ENCODE results near the gene FAM193A. TPM values are rescaled to one million over a fixed set of nuclear protein-coding genes. Genes with fewer than 3 reads are reported as not detected.

Gene FAM193A
- total RNA-seq, 6 experiments from 2014 or later = 8.5 to 12.3 (median 9.7) TPM

DNA sequence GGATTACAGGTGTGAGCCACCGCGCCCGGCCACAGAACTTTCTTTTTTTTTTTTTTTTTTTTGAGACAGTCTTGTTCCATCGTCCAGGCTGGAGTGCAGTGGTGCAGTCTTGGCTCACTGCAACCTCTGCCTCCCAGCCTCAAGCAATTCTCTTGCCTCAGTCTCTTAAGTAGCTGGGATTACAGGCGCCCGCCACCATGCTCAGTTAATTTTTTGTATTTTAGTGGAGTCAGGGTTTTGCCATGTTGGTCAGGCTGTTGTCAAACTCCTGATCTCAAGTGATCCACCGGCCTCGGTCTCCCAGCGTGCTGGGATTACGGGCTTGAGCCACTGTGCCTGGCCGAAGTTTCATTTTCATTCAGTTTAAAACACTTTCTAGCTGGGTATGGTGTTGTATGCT, 16.4 kb downstream of the FAM193A start:
- DNase-seq (no peak), ATAC-seq (no peak)
- Histone ChIP-seq H3K36me3 (no peaks in the 10 kb centered on the region), H3K4me1 (no peaks in the 10 kb centered on the region), H3K4me3 (no peak overlapping the region), H3K27ac (no peak overlapping the region), H3K27me3 (no peaks in the 10 kb centered on the region), H3K9me3 (no peaks in the 10 kb centered on the region)
- TF ChIP-seq, protein P1, sequence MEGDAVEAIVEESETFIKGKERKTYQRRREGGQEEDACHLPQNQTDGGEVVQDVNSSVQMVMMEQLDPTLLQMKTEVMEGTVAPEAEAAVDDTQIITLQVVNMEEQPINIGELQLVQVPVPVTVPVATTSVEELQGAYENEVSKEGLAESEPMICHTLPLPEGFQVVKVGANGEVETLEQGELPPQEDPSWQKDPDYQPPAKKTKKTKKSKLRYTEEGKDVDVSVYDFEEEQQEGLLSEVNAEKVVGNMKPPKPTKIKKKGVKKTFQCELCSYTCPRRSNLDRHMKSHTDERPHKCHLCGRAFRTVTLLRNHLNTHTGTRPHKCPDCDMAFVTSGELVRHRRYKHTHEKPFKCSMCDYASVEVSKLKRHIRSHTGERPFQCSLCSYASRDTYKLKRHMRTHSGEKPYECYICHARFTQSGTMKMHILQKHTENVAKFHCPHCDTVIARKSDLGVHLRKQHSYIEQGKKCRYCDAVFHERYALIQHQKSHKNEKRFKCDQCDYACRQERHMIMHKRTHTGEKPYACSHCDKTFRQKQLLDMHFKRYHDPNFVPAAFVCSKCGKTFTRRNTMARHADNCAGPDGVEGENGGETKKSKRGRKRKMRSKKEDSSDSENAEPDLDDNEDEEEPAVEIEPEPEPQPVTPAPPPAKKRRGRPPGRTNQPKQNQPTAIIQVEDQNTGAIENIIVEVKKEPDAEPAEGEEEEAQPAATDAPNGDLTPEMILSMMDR (IDR thresholded peaks at IDR 0.05) = no peak
- no peak for TF ChIP-seq POLR2A (IDR thresholded peaks at IDR 0.05)
- 100% methylated on average over 8 of the region's 11 CpGs for WGBS (ENCODE audit: insufficient coverage, low coverage, low lambda C conversion rate, missing lambda C conversion rate)
- intact Hi-C loops (cut with DNase I) = no loop called here

DNA sequence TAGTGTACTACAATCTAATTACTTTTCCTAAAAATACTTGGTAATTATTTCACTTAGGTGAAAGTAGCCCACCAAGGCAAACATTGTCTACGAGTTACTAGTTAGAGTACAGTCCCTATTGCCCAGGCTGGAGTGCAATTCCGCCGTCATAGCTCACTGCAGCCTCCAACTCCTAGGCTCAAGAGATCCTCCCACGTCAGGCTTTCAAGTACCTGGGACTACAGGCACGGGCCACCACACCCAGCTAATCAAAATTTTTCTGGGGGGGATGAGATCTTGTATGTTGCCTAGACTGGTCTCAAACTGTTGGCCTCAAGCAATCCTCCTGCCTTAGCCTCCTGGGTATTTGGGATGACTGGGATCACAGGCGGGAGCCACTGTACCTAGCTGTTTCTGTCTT, 21.9 kb downstream of the FAM193A start:
- no peak for TF ChIP-seq POLR2A (IDR thresholded peaks at IDR 0.05)
- TF ChIP-seq, protein P1 (IDR thresholded peaks at IDR 0.05) = no peak
- Histone ChIP-seq H3K27me3 (no peaks in the 10 kb centered on the region), H3K9me3 (no peaks in the 10 kb centered on the region), H3K36me3 (no peaks in the 10 kb centered on the region), H3K27ac (no peak overlapping the region), H3K4me1 (peaks cover 0 to 6% (median 0%) of the 10 kb centered on the region in 4 donors), H3K4me3 (no peak overlapping the region)
- DNase-seq (no peak), ATAC-seq (no peak)
- WGBS (ENCODE audit: insufficient coverage, low coverage, low lambda C conversion rate, missing lambda C conversion rate) = 90% methylated on average over 3 of the region's 6 CpGs
- intact Hi-C loops (cut with DNase I) = no loop called here

DNA sequence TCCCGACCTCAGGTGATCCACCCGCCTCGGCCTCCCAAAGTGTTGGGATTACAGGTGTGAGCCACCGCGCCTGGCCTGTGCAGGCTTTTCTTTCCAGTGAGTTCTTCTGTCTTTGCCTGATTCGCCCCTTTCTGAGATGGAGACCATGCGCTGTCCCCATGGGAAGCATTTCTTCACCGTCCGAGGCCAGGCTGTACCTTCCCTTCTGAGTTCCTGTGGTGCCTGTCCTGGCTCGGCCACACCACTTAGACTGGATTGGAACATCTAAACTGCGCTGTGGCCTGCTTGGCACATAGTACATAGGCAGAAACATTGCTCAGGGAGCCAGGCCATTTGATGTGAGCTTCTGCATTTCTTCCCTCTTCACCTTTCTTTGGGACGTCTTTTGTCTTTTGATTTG, 23.7 kb downstream of the FAM193A start:
- H3K27me3 ChIP-seq = no peaks in the 10 kb centered on the region
- intact Hi-C loops (cut with DNase I) = no loop called here
- H3K4me1 ChIP-seq = peaks cover 0 to 6% (median 0%) of the 10 kb centered on the region in 4 donors
- ATAC-seq (no peak), DNase-seq (no peak)
- H3K36me3 ChIP-seq = no peaks in the 10 kb centered on the region
- WGBS (ENCODE audit: insufficient coverage, low coverage, low lambda C conversion rate, missing lambda C conversion rate) = 96% methylated on average over 2 of the region's 12 CpGs
- H3K27ac ChIP-seq = no peak overlapping the region
- H3K9me3 ChIP-seq = no peaks in the 10 kb centered on the region
- H3K4me3 ChIP-seq = no peak overlapping the region
- TF ChIP-seq POLR2A (IDR thresholded peaks at IDR 0.05) = no peak
- TF ChIP-seq, protein P1 (IDR thresholded peaks at IDR 0.05) = no peak

DNA sequence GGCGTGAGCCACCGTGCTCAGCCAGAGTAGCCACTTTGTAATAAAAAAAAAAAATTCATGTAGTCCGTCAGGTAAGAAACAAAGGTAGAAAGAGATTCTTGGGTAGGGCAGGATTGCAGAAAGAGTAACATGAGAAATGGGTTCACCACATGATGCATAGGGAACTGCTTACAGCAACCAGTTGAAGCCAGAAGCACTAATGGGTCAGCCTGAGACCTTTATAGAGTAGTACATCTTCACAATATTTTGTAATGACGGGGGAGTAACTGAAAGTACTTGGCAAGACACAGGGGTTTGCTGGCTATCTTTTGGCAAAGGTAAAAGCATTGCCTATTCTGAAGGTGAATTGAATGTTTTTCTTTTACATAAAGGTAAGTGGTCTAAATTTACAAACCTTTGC, 29.1 kb downstream of the FAM193A start:
- Histone ChIP-seq H3K9me3 (no peaks in the 10 kb centered on the region), H3K27ac (no peak overlapping the region), H3K4me3 (no peak overlapping the region), H3K27me3 (no peaks in the 10 kb centered on the region), H3K36me3 (peaks cover 0 to 3% (median 0%) of the 10 kb centered on the region in 4 donors), H3K4me1 (peaks cover 0 to 4% (median 0%) of the 10 kb centered on the region in 4 donors)
- DNase-seq (no peak), ATAC-seq (no peak)
- 90% methylated on average over 4 of the region's 4 CpGs for WGBS (ENCODE audit: insufficient coverage, low coverage, low lambda C conversion rate, missing lambda C conversion rate)
- TF ChIP-seq, protein P1 (IDR thresholded peaks at IDR 0.05) = no peak
- TF ChIP-seq POLR2A (IDR thresholded peaks at IDR 0.05) = no peak
- intact Hi-C loops (cut with DNase I) = no loop called here

DNA sequence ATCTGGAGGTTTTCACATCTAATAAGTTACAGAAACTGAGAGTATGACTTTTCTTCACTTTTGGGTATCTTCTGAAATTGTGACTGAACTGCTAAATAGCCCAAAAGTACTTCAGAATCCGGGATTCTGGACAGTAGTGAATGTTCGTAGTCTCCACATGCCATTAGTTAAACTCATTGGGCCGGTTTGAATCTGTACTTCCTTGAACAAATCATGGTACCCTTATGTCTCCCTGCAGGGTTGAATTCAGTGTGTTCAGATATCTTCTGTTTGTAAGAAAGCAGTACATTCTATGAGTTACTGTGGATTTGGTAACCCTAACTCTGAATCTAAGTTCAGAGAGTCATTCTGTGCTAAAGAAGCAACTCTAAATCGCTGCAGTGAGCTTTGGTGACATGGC, 33.6 kb downstream of the FAM193A start:
- 100% methylated on average over 3 of the region's 4 CpGs for WGBS (ENCODE audit: insufficient coverage, low coverage, low lambda C conversion rate, missing lambda C conversion rate)
- no peaks in the 10 kb centered on the region for H3K9me3 ChIP-seq
- H3K4me3 ChIP-seq = no peak overlapping the region
- H3K36me3 ChIP-seq = peaks cover 0 to 3% (median 0%) of the 10 kb centered on the region in 4 donors
- no peak overlapping the region for H3K27ac ChIP-seq
- no peak for TF ChIP-seq POLR2A (IDR thresholded peaks at IDR 0.05)
- TF ChIP-seq, protein P1 (IDR thresholded peaks at IDR 0.05) = no peak
- ATAC-seq (no peak), DNase-seq (no peak)
- intact Hi-C loops (cut with DNase I) = no loop called here
- H3K4me1 ChIP-seq = no peaks in the 10 kb centered on the region
- no peaks in the 10 kb centered on the region for H3K27me3 ChIP-seq

All from right lobe of liver (tissue), 6 donors.